Spleen (tissue), 11 donors: ENCODE results near the gene ZNF804B. TPM values are rescaled to one million over a fixed set of nuclear protein-coding genes. Genes with fewer than 3 reads are reported as not detected.

ENCODE experiments used
- DNase-seq: peaks from one replicate; pipeline ENCODE4 v3.0.0-alpha.2; 2020
- H3K27ac ChIP-seq, 8 donors: fragments of 200-600 bp; sonication (generic) in 7 of 8; 1 replicate in 4 of 8; 2 replicates in 4 of 8; pipeline versions ENCODE4 v1.5.0 to v1.8.0; 2016 to 2021; ENCODE audit warnings: inconsistent platforms in 4 of 8, mild to moderate bottlenecking in 4 of 8, moderate library complexity in 1 of 8
- H3K27me3 ChIP-seq, 7 donors: fragments of 200-600 bp; sonication (generic) in 6 of 7; replicated peaks in 1 of 7; 1 replicate in 4 of 7; 2 replicates in 3 of 7; pipeline versions ENCODE4 v1.5.0 to v1.8.0; 2016 to 2021; ENCODE audit warnings: inconsistent platforms in 3 of 7, mild to moderate bottlenecking in 1 of 7
- H3K36me3 ChIP-seq, 6 donors: fragments of 200-600 bp; sonication (generic) in 5 of 6; 1 replicate in 4 of 6; 2 replicates in 2 of 6; pipeline versions ENCODE4 v1.5.0 to v1.8.0; 2016 to 2021; ENCODE audit warnings: inconsistent platforms in 2 of 6
- H3K4me1 ChIP-seq, 6 donors: fragments of 200-600 bp; sonication (generic) in 5 of 6; 1 replicate in 3 of 6; 2 replicates in 3 of 6; pipeline versions ENCODE4 v1.5.0 to v1.8.0; 2016 to 2021; ENCODE audit warnings: inconsistent platforms in 3 of 6
- H3K4me3 ChIP-seq, 8 donors: fragments of 200-600 bp; sonication (generic) in 7 of 8; 1 replicate in 4 of 8; 2 replicates in 4 of 8; pipeline versions ENCODE4 v1.5.0 to v1.8.0; 2016 to 2021; ENCODE audit warnings: inconsistent platforms in 4 of 8, mild to moderate bottlenecking in 4 of 8, moderate library complexity in 2 of 8
- H3K9me3 ChIP-seq, 8 donors: fragments of 200-600 bp; sonication (generic) in 7 of 8; 1 replicate in 4 of 8; 2 replicates in 4 of 8; pipeline versions ENCODE4 v1.5.0 to v1.8.0; 2016 to 2021; ENCODE audit warnings: inconsistent platforms in 4 of 8
- CTCF ChIP-seq, 11 experiments: fragments of 200-600 bp in 7 of 11; fragments of 450-650 bp in 4 of 11; sonication (generic) in 4 of 11; IDR thresholded peaks in 8 of 11; conservative IDR thresholded peaks in 3 of 11; 1 replicate in 7 of 11; 2 replicates in 4 of 11; pipeline versions ENCODE4 v1.4.0 to v1.8.0; 2016 to 2021; ENCODE audit warnings: antibody characterized with exemption in 11 of 11, inconsistent platforms in 4 of 11, mild to moderate bottlenecking in 1 of 11
- POLR2A ChIP-seq, 3 donors: fragments of 450-650 bp; IDR thresholded peaks; one replicate each; pipeline ENCODE4 v1.5.1; 2017; ENCODE audit warnings: antibody characterized with exemption in 3 of 3, mild to moderate bottlenecking in 1 of 3
- POLR2AphosphoS5 ChIP-seq, 3 donors: sonication (generic); formaldehyde crosslinking; IDR thresholded peaks; one replicate each; pipeline ENCODE4 v1.5.1; 2017; ENCODE audit warnings: antibody characterized with exemption in 3 of 3
- WGBS, 5 donors: extraction: QIAGEN DNeasy Blood & Tissue Kit in 3 of 5; methylation state at CpG; one replicate each; pipeline versions ENCODE4 v1.1.5 to v1.1.7; 2013 to 2018; 5-methylcytosine and 5-hydroxymethylcytosine counted together
- intact Hi-C: fragments of 100-400 bp; cut with DNase I; formaldehyde crosslinking; loops from one replicate; pipeline ENCODE4 v1.15.0; 2023; ENCODE audit warnings: low total_unique reads
- polyA plus RNA-seq, 3 donors: library from polyadenylated mRNA; stranded (reverse); fragments of 200-250 nt; gene quantifications; one replicate each; pipeline ENCODE4 v1.2.1, GENCODE V29; 2013
- total RNA-seq, 7 donors: library from RNA; depleted of rRNA in 3 of 7; stranded (reverse); fragments of >200 nt in 3 of 7; fragmentation: NEBNext Ultra II Directional in 4 of 7; extraction: Animal tissue kit (Norgen Biotek cat#: 25700) in 4 of 7; gene quantifications; one replicate each; pipeline versions ENCODE4 v1.1.0 to v1.2.1, GENCODE V29; 2016 to 2021
- donor health status: healthy with polysubstance abuse.
- donor health status: DM: no; HTN: no; CAD: no; lungs with moderate emphysema.
- donor health status: DM: no; HTN: no; CAD: no.
- donor health status: Bipolar disorder and iron deficiency.
- donor health status: healthy.
- donor health status: DM: no; HTN: no; CAD: no.
- donor health status: DM: yes; HTN: yes; CAD: no.

ZNF804B gene
- total and polyA plus RNA-seq, 10 donors: not detected

GRCh38 chr7:89283302-89283701 is 523.8 kb downstream of the ZNF804B start:
- Histone ChIP-seq H3K27ac (no peak overlapping the region), H3K36me3 (no peaks in the 10 kb centered on the region), H3K9me3 (peaks cover 0 to 7% (median 0%) of the 10 kb centered on the region in 8 donors), H3K4me1 (no peaks in the 10 kb centered on the region), H3K4me3 (no peak overlapping the region), H3K27me3 (no peaks in the 10 kb centered on the region)
- WGBS, 5 donors: 72 to 88% (median 79%) methylated on average over 2 of the region's 2 CpGs
- no peak for DNase-seq
- no peak for TF ChIP-seq POLR2A (IDR thresholded peaks at IDR 0.05)
- no peak for TF ChIP-seq POLR2AphosphoS5 (IDR thresholded peaks at IDR 0.05)
- no peak for TF ChIP-seq CTCF (IDR thresholded peaks at IDR 0.05 in 8 of 11, conservative IDR thresholded peaks at IDR 0.05 in 3 of 11)
- intact Hi-C loops: no loop called here

- Histone ChIP-seq H3K27me3 (no peaks in the 10 kb centered on the region), H3K36me3 (no peaks in the 10 kb centered on the region)
- DNase-seq: no peak
These were observed 549.0 kb downstream of the ZNF804B start for GRCh38 chr7:89308535-89308934.

GRCh38 chr7:89311886-89312285 is 552.4 kb downstream of the ZNF804B start:
- DNase-seq: no peak
- TF ChIP-seq CTCF (IDR thresholded peaks at IDR 0.05 in 8 of 11, conservative IDR thresholded peaks at IDR 0.05 in 3 of 11) (no peak), POLR2AphosphoS5 (IDR thresholded peaks at IDR 0.05) (no peak), POLR2A (IDR thresholded peaks at IDR 0.05) (no peak)
- 84 to 95% (median 88%) methylated on average over 4 of the region's 4 CpGs for WGBS, 5 donors
- H3K9me3 ChIP-seq: peaks cover 0 to 13% (median 3%) of the 10 kb centered on the region in 8 donors
- H3K4me3 ChIP-seq: no peak overlapping the region
- no peaks in the 10 kb centered on the region for H3K27me3 ChIP-seq
- no peak overlapping the region for H3K27ac ChIP-seq
- no peaks in the 10 kb centered on the region for H3K36me3 ChIP-seq
- H3K4me1 ChIP-seq: no peaks in the 10 kb centered on the region
- intact Hi-C loops: no loop called here

More at GRCh38 chr7:89308535-89308934, 549.0 kb downstream of the ZNF804B start:
- H3K4me1 ChIP-seq: no peaks in the 10 kb centered on the region
- intact Hi-C loops: no loop called here
- no peak for TF ChIP-seq CTCF (IDR thresholded peaks at IDR 0.05 in 8 of 11, conservative IDR thresholded peaks at IDR 0.05 in 3 of 11)
- TF ChIP-seq POLR2A (IDR thresholded peaks at IDR 0.05): no peak
- TF ChIP-seq POLR2AphosphoS5 (IDR thresholded peaks at IDR 0.05): no peak
- H3K4me3 ChIP-seq: no peak overlapping the region
- no peak overlapping the region for H3K27ac ChIP-seq
- H3K9me3 ChIP-seq: no peaks in the 10 kb centered on the region

- H3K9me3 ChIP-seq: peaks cover 0 to 13% (median 3%) of the 10 kb centered on the region in 8 donors
- no peak overlapping the region for H3K4me3 ChIP-seq
- H3K27me3 ChIP-seq: no peaks in the 10 kb centered on the region
- no peak for DNase-seq
- no peak overlapping the region for H3K27ac ChIP-seq
- H3K4me1 ChIP-seq: no peaks in the 10 kb centered on the region
- no peak for TF ChIP-seq CTCF (IDR thresholded peaks at IDR 0.05 in 8 of 11, conservative IDR thresholded peaks at IDR 0.05 in 3 of 11)
- no peak for TF ChIP-seq POLR2A (IDR thresholded peaks at IDR 0.05)
- TF ChIP-seq POLR2AphosphoS5 (IDR thresholded peaks at IDR 0.05): no peak
- no peaks in the 10 kb centered on the region for H3K36me3 ChIP-seq
- intact Hi-C loops: no loop called here
These were observed 553.1 kb downstream of the ZNF804B start for GRCh38 chr7:89312551-89312950.
